ENCODE measurements around the gene MXI1.

DNA sequence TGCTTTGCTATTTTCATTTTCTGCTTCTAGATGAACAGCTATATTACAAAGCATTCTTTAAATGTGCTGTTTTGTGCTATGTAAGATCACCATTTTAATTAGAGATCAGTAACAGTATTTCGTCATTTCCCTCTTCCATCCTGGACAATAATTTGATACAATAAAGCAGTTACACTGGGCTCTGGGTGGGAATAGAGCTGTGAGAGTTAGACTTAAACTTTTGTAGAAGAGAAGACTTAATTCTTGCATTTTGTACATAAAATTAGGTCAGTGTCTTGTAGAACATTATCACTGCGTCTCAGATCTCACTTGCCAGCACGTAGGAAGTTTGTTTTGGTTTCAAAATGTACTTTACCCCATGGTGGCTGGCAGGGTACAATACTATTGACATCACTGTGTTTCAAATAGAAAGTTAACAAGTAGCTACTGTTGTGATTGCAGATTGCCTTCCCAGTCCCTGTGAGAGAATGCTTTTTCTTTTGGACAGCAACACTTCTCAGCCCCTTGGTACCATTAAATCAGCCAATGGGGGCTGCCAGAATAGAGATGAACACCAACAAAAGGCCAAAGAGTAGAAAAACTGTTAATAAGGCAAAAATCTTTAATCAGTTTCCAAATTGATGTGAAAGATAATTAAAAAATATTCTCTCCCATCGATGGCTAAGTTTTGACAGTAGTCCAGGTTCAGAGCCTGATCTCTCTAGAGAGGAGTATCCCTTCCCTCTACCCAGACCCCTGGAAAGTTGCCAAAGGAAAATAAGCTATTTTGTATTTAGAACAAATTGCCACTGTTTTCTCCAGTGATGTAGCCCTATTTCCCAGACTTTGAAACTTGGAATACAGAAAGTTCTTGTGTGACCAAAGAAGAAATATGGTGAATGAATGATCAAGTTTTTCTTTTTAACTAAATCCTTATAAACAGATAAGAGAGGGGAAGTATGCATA, 62.2 kb downstream of the MXI1 start:
- TF ChIP-seq, protein P1, sequence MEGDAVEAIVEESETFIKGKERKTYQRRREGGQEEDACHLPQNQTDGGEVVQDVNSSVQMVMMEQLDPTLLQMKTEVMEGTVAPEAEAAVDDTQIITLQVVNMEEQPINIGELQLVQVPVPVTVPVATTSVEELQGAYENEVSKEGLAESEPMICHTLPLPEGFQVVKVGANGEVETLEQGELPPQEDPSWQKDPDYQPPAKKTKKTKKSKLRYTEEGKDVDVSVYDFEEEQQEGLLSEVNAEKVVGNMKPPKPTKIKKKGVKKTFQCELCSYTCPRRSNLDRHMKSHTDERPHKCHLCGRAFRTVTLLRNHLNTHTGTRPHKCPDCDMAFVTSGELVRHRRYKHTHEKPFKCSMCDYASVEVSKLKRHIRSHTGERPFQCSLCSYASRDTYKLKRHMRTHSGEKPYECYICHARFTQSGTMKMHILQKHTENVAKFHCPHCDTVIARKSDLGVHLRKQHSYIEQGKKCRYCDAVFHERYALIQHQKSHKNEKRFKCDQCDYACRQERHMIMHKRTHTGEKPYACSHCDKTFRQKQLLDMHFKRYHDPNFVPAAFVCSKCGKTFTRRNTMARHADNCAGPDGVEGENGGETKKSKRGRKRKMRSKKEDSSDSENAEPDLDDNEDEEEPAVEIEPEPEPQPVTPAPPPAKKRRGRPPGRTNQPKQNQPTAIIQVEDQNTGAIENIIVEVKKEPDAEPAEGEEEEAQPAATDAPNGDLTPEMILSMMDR (IDR thresholded peaks at IDR 0.05; ENCODE audit: insufficient read depth, low read depth, low read length), result no peak
- TF ChIP-seq EZH2 (IDR thresholded peaks at IDR 0.05; ENCODE audit: insufficient read depth, low read length), result no peak
